ENCODE data around the gene COL2A1. TPM values are rescaled to one million over a fixed set of nuclear protein-coding genes. Genes with fewer than 3 reads are reported as not detected.

The COL2A1 gene
- total RNA-seq, 4 donors from 2014 or later, result not detected

GRCh38 chr12:47981496-47982260 lies 22.6 kb downstream of the COL2A1 start:
- Histone ChIP-seq H3K27me3 (no peaks in the 10 kb centered on the region), H3K27ac (no peak overlapping the region), H3K4me3 (replicated peaks in 1 of 3) (no peak overlapping the region), H3K4me1 (peaks cover 0 to 4% of the 10 kb centered on the region in 2 donors), H3K9me3 (no peaks in the 10 kb centered on the region), H3K36me3 (no peaks in the 10 kb centered on the region)
- WGBS, 2 donors, result 40 to 52% methylated on average over 18 to 19 of the region's 20 CpGs
- TF ChIP-seq CTCF (IDR thresholded peaks at IDR 0.05), result no peak
- TF ChIP-seq POLR2A (IDR thresholded peaks at IDR 0.05), result no peak
- DNase-seq, result peak in 1 of 2 donors; percentile 14
- intact Hi-C loops (cut with DNase I), result no loop called here

- H3K27ac ChIP-seq, result no peak overlapping the region
- intact Hi-C loops (cut with DNase I), result no loop called here
- no peak overlapping the region for H3K4me3 ChIP-seq (replicated peaks in 1 of 3)
- 58 to 77% methylated on average over 6 to 13 of the region's 17 CpGs for WGBS, 2 donors
- H3K36me3 ChIP-seq, result no peaks in the 10 kb centered on the region
- TF ChIP-seq POLR2A (IDR thresholded peaks at IDR 0.05) (no peak), CTCF (IDR thresholded peaks at IDR 0.05) (no peak)
- no peak for DNase-seq
- H3K4me1 ChIP-seq, result peaks cover 0 to 4% of the 10 kb centered on the region in 2 donors
- H3K27me3 ChIP-seq, result no peaks in the 10 kb centered on the region
- no peaks in the 10 kb centered on the region for H3K9me3 ChIP-seq
These were observed 23.3 kb downstream of the COL2A1 start for GRCh38 chr12:47980779-47981495.

GRCh38 chr12:47980197-47980596 lies 24.1 kb downstream of the COL2A1 start:
- Histone ChIP-seq H3K9me3 (no peaks in the 10 kb centered on the region), H3K27me3 (no peaks in the 10 kb centered on the region), H3K4me1 (peaks cover 0 to 4% of the 10 kb centered on the region in 2 donors), H3K27ac (no peak overlapping the region), H3K36me3 (no peaks in the 10 kb centered on the region), H3K4me3 (replicated peaks in 1 of 3) (no peak overlapping the region)
- 91 to 92% methylated on average over 6 to 7 of the region's 7 CpGs for WGBS, 2 donors
- intact Hi-C loops (cut with DNase I), result no loop called here
- DNase-seq, result no peak
- no peak for TF ChIP-seq POLR2A (IDR thresholded peaks at IDR 0.05)
- TF ChIP-seq CTCF (IDR thresholded peaks at IDR 0.05), result no peak

- Histone ChIP-seq H3K27me3 (no peaks in the 10 kb centered on the region), H3K9me3 (no peaks in the 10 kb centered on the region), H3K36me3 (no peaks in the 10 kb centered on the region), H3K27ac (no peak overlapping the region), H3K4me1 (peaks cover 0 to 4% of the 10 kb centered on the region in 2 donors), H3K4me3 (replicated peaks in 1 of 3) (no peak overlapping the region)
- WGBS, 2 donors, result 77 to 89% methylated on average over 5 to 9 of the region's 11 CpGs
- intact Hi-C loops (cut with DNase I), result no loop called here
- TF ChIP-seq CTCF (IDR thresholded peaks at IDR 0.05) (no peak), POLR2A (IDR thresholded peaks at IDR 0.05) (no peak)
- DNase-seq, result no peak
These were observed 24.6 kb downstream of the COL2A1 start for GRCh38 chr12:47979686-47980085.

GRCh38 chr12:47979166-47979565 lies 25.1 kb downstream of the COL2A1 start:
- Histone ChIP-seq H3K9me3 (no peaks in the 10 kb centered on the region), H3K36me3 (no peaks in the 10 kb centered on the region), H3K27me3 (no peaks in the 10 kb centered on the region), H3K27ac (no peak overlapping the region), H3K4me3 (replicated peaks in 1 of 3) (no peak overlapping the region), H3K4me1 (peaks cover 0 to 4% of the 10 kb centered on the region in 2 donors)
- WGBS, 2 donors, result 82 to 97% methylated on average over 2 to 5 of the region's 5 CpGs
- intact Hi-C loops (cut with DNase I), result no loop called here
- DNase-seq, result no peak
- TF ChIP-seq POLR2A (IDR thresholded peaks at IDR 0.05), result no peak
- TF ChIP-seq CTCF (IDR thresholded peaks at IDR 0.05), result no peak
